HG03108 (cell line): ENCODE measurements around the gene CNNM2.

ENCODE experiments used
- ATAC-seq: cut with Tn5 transposase; IDR thresholded peaks from one replicate; pipeline ENCODE4 v1.9.1; 2021; ENCODE audit warnings: moderate library complexity; ENCODE audit not compliant: unreplicated experiment

Gene CNNM2

DNA sequence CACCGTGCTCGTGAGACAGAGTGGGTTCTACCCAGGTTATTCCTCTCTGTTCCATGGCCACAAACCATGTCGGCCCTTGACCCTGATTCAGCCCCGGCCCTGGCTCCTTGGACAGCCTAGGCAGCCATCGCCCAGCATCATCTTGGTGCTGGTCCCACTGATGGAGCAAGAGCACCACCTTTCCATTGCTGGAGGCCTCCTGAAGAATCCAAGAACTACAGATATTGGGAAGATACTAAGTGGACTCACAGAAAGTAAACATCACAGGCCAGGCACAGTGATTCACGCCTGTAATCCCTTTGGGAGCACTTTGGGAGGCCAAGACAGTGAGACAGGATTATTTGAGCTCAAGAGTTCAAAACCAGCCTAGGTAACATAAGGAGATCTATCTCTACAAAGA, 149.9 kb downstream of the CNNM2 start:
- ATAC-seq: no peak

DNA sequence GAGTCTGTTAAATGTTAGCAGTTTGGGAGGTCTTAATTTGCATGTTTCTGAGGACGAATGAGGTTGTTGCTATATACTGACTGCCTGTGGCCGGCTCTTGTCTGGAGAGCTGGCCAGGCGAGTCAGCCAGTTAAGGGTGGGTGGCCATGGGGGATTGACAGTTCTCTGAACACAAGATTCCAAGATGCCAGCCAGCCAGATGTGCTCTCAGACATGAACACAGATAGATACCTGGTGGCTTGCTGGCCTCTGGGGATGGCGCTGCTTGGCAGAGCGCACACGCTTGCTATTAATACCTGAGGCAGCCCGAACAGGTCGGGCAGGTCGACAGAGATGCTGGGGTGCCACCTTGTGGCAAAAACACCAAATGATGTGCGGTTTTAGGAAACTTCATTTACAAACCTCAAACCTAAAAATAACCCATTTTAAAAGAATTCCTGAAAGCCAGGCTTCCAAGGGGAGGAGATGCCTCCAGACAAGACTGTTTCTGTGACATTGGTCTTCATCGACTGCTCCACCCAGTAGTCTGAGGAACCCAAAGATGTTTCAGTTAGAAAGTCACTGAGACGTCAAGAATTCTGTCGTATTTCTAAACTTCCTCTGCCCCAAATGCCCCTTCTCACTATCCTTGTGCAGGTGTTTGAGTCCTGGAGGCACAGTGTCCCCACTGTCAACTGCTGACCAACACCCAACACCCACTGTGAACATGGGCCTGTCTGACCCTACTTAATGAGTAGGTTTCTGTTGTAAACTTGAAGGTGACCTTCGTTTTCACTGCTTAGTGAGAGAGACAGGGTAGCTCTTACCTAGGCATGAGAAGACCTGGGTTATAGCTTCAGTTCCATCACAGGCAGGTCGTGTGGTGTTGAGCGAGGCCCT, 151.6 kb downstream of the CNNM2 start:
- peak; percentile 53 for ATAC-seq

DNA sequence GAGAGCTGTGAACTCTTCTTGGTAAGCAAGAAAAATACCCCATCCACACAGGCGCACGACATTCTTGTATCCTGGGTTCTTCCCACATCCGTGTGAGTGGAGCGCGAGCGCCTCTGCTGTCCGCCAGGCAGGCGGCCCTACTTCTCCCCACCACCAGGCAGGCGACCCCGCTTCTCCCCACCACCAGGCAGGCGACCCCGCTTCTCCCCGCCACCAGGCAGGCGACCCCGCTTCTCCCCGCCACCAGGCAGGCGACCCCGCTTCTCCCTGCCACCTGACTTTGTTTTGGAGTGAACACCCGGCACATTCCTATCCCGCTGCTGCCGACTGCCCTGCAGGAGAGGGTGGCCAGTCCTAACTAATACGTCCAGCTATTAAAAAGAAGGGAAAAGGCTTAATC, 154.2 kb downstream of the CNNM2 start:
- ATAC-seq: no peak

DNA sequence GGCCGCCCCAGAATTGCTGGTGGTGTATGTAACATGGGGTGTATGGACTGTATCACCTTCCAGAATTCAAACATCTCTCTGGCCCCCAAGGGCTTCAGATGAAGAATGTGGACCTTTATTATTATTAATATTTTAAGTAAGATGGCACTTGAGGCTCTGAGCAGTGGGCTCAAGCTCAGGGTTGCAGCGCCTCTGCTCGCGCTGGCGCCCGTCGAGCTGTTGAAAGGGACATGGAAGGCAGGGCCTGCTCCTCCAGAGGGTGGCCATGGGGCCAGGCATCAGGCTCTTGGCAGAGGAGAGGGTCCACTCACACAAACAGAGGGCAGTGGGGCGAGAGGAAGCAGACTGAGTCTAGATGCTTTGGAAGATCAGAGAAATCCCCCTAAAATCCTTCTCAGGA, 154.8 kb downstream of the CNNM2 start:
- no peak for ATAC-seq

DNA sequence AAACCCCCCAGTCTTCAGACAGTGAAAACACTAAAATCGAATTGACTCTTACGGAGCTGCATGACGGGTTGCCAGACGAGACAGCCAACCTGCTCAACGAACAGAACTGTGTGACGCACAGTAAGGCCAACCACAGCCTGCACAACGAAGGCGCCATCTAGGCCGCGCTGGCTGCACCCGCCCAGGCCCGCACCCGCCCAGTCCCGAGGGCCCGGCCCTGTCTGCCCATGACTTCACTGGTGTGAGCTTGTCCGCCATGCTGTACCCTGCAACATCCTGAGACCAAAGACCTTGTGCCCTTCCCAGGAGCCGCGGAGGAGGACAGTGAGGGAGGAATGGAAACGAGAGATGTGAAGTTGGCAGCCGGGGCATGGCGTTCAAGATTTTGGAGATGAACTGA, 158.9 kb downstream of the CNNM2 start:
- no peak for ATAC-seq

DNA sequence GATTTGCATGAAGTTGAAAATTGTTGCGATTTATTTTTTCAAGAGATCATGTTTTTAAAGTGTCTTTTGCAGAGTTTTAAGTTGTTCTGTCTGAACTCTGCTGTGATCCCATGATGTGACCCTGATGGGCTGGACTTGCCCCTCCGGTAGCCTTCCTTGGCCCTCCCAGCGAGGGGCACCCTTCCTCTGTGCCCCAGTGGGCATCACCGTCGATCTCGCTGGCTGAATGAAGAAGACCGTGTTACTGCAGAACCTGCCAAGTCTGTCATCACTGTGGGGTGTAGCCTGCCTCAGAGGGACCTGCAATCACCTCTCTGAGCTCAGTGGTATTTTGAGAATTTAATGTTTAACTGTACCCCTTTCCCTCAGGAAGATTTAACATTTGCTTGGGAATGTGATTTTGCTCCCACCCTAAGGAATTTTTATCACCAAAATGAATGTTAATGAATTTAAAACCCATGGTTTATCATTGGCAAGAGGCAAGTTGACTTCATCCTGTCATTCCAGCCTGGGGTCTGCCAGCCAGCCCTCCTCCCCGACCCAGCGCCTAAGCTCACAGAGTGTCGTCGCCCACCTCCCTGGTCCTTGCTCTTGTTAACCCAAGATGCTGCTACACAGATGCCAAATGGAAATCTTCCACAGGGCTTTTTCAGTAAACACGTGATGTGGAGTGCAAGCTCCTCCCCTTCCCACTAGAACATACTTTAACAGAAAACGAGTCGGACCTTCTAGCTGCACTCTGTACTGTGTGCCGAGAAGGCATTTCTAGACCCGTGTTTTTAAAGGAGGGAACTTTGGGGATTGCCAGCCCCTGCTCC, 159.6 kb downstream of the CNNM2 start:
- no peak for ATAC-seq

DNA sequence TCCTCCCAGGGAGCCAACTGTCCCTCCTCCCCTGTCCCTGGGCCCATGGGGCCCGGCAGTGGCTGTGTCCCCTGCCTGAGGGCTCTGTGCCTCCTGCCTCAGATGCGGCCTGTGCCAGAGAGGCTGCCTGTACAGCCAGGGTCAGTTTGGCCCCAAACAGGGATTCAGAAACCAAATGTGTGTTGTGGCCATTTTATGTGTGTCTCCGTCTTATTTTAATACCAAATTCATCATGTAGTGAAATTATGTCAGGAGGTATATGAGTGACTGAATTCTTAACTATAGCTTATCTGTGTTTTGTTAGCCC, 160.2 kb downstream of the CNNM2 start:
- ATAC-seq: no peak

DNA sequence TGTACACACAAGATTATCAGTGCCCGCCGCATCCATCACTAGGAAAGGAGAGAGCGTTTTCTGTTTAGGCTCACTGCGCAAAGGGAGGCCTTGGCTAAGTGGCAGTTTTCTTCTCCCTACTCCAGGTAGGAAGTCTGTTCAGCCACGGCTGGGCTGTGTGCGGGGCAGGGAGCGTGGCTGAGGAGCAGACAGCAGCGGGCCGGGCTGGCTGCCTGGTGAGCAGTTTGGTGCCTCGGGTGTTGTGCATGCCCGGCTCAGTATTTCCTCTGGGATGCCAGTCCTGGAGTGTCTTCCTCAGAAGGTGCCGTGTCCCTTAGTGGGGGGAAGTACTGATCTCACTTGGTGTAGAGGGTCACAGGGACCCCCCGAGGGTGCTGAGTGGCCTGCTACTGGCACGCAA, 160.6 kb downstream of the CNNM2 start:
- no peak for ATAC-seq

DNA sequence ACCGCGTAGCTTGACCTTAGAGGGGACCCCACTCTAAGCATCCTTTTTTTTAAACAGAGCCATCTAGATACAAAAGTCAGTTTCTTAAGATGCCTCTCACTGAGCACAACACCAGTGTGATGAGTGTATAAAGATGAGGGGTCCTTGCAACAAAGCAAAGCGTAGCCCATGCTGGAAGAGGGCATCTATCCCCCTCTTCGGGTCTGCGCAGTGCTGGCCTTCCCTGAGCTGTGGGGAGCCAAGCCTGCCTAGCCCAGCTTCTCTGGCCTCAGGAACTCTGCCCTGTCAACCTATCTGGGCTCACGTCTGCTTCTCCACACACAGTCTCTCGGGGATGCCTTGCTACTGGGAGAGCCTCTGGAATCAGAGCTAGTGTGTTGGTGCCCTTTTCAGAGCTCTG, 161.0 kb downstream of the CNNM2 start:
- no peak for ATAC-seq

DNA sequence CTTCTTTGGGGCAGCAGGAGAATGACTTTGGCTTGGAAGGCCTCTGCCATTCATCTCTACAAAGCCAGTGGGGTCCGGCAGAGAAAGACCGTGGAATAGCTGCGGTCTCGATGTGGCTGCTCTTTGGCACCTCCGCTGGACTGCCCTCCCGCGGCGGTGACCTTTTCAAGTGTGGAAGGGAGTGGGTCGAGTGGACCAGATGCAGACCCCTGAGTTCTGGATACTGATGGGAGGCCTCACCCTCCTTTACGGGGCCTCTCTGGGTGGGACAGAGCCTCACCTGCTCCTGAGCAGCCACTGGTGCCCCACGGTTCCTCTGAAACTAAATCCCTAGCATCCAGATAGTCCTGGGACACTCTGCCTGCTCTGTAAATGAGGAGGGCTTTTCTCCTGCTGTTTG, 161.9 kb downstream of the CNNM2 start:
- no peak for ATAC-seq

DNA sequence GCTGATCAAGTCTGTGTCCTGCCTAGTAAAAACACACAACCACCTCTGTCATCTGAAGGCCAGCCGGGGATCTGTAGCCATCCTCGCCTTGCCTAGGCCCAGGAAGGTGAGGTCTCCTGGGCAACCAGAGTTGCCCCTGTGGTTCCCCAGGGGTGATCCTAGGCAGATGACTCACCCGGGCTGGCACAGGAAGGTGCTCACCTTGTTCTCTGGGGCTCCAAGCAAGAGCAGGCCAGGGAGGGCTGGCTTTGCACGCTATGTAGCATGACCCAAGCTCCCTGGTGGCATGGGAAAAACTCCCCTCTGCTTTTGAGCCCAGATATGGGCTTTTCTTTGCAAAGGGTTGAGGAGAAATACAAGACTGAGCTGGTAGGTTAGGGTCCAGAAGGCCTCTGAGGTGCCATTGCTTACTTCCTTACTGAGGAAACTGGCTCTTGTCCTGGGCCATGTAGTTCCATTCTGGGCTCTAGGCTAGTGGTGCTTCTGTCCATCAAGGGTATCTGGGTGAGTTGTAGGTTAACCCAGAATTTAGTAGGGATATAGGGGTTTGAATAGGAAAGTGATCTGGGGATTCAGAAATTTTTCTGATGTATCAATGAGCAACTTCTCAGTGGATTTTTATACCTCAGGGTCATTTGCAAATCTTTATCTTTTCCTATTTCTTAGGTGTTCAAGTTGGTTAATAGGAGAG, 162.9 kb downstream of the CNNM2 start:
- no peak for ATAC-seq

DNA sequence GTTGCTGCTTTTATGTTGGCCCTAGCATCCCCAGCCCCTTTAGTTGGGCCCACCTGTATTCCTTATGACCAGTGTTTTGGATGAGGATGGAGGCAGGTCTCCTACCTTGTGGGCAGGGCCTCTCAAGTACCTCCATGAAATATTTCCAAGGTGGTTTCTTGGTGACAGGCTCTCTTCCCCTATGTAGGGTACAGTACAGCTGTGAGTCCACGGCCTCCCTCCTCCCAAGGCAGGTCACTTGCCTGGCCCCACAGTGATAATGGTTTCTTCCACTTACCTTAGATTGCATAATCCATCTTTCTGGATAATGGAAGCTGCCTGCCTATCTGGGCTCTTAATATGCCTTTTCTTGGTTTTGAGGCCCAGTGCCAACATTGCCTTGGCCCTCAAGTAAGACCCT, 164.6 kb downstream of the CNNM2 start:
- no peak for ATAC-seq

DNA sequence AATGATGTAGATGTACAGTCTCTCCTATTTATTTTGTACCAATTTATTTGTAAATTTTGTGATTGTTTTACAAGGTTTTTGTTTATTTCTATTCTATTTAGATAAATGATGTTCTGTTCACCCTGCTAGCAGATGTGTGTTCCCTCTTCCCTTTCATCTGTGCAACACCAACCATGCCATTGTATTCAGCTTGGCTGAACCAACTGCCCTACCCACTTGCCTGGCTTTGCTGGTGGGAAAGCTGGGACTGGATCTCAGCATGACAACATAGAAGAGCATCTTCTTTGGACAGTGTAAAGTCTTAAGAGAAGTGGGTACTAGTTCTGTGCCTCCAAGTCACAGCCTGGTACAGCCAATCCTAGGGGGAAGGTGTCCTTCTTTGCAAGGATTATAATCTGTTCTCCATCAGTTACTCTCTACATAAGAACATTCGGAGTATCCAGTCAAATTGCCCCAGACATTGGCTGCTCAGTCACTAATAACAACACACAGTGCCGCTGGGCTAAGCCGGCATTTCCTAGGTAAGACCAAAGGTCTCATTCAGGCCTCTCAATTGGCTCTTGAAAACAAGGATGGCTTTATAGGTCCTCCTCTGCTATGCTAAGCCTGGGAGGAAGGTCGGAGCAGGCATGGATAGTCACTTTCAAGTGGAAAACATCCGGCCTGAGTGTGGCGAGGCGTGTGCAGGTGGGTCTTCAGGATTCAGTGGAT, 165.3 kb downstream of the CNNM2 start:
- no peak for ATAC-seq

DNA sequence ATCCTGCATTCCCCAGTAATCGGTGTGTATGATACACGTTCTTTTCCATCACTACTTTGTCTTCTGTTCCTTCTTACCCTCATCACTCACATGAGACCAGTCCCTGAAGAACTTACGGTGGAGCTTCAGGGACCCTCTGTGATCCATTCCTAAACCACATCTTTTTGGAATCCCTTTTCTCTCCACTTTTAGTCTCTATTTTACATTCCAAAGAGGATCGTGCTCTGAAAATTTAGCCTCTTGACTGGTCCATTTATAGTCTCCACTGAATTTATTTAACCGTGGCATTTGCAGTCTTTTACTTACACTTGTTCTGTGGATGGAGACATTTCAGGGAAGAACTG, 165.9 kb downstream of the CNNM2 start:
- no peak for ATAC-seq

DNA sequence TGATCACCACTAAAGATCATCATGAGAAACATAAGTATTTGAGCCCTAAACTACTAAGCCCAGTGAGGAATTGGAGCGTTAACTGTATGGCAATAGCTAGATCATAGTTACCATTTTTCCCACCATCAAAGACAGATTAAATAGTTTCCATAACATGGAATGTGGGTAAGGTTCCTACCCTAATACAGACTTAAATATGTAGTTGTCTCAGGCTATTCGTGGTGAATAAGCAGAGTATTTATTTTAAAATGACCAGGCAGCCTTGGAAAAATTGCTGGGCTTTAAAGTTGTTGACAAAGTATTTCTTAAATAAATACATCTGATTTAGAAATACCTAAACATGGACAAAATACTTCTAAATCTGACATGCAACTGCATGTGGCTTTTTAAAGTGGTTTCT, 168.2 kb downstream of the CNNM2 start:
- no peak for ATAC-seq

DNA sequence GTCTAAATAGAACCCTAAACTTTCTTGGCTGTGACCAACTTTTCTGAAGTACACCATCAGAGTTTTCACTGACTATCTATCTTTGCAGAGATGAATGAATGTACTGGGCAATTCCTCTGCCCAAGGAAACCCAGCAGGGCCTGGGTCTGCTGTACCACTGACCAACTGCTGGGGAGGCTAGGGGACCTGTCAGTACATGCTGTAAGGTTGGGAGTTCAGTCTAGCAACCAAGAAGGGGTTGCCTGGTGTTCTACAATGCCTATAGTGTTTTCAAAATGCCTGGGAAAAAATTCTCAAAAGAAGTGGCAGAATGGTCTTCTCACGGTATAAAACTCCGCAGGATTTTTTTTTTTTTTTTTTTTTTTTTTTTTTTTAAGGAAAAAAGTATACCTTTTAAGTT, 168.7 kb downstream of the CNNM2 start:
- no peak for ATAC-seq

DNA sequence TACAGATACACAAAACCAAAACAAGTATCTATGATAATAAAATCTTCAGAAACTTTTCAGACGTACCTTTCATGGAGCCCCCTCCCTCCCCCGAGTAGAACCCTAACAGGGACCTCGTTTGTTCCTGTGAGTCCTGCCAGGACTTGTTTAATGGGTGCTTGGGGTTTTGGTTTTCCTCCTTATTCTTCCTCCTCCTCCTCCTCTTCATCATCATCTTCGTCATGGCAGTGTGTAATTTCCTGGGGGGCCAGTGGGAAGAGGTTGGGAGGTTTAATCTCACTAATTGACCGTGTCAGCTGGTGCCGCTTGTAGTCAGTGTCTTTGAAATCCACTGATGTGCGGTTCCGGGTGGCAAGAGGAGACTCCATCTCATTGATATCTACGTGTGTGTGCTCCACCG, 171.4 kb downstream of the CNNM2 start:
- no peak for ATAC-seq

DNA sequence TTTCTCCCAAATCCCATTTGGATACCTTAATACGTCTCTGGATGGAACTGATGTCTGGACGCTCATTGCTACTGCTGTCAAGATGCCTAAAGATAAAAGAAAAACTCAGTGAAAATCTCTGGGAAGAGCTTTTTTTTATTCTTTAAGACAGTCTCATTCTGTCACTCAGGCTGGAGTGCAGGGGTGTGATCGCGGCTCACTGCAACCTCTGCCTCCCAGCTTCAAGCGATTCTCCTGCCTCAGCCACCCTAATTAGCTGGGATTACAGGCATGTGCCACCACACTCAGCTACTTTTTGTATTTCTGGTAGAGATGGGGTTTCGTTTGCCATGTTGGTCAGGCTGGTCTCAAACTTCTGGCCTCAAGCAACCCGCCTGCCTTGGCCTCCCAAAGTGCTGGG, 172.8 kb downstream of the CNNM2 start:
- no peak for ATAC-seq

DNA sequence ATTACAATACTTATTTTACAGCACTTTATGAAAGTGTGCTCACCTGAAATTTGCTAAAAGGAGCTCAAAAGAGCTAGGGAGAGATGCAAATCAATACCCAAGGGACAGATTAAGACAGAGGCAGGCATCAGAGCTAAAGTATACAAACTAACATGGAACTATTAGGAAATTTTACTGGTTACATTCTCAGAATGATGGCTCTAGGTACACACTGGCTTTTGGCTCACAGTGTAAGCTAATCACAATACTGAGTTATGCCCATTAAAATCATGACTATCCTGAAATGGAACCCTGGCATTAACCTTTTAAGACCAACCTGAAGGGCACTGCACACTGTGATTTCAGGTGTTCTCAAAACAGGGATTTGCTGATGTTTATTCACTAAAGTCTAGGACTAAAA, 176.9 kb downstream of the CNNM2 start:
- ATAC-seq: no peak

DNA sequence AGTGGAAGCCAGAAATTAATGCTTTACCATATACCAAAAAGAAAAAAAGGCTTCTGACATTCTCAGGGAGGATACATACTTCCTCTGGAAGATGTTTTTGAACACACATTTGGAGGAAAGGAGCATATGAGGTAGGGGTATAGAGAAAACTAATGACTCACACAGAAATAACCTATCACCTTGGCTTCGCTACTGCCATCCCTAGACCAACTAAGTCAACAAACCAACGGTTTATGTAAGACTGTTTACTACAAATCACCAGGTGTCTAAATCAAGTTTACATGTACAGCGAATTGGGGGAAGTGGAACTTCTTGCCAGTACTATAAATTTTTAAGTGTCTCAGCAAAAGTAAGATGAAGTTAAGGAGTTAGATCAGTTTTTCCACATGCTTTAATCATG, 178.0 kb downstream of the CNNM2 start:
- no peak for ATAC-seq

DNA sequence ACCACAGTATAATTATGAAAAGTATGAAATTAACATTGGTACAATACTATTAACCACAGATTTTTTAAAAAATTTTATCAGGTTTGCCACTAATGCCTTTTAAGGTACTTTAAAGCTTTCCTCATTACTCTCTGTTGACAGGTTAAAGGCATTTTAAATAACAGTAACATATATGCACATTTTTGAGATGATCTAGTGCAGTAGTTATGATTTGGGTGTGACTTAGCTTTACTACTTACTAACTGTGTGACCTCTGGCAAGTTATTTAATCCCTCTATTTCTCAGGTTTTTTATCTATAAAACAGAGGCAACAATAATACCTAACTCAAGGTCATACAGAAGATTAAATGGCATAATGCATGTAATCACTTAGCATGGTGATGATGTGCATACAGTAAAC, 180.1 kb downstream of the CNNM2 start:
- ATAC-seq: no peak
